PFSK-1 (cell line): ENCODE measurements around the gene TDO2.

Experiments
- FOXP2 ChIP-seq: optimal IDR thresholded peaks from 2 replicates; pipeline ENCODE3; 2011; ENCODE audit warnings: borderline replicate concordance, control low read depth, inconsistent platforms; ENCODE audit not compliant: insufficient read depth; ENCODE audit errors: extremely low read length, extremely low read depth
- POLR2AphosphoS5 ChIP-seq: IDR thresholded peaks from 2 replicates; pipeline ENCODE4 v1.6.1; 2012; ENCODE audit warnings: low read depth, mild to moderate bottlenecking, control low read depth, low read length, moderate library complexity
- SIN3A ChIP-seq: IDR thresholded peaks from 2 replicates; pipeline ENCODE4 v1.6.1; 2012; ENCODE audit warnings: mild to moderate bottlenecking, low read length, moderate library complexity, borderline replicate concordance; ENCODE audit not compliant: insufficient read depth
- TAF1 ChIP-seq: IDR thresholded peaks from 2 replicates; pipeline ENCODE4 v1.6.1; 2012; ENCODE audit warnings: low read length, control low read depth, borderline replicate concordance; ENCODE audit not compliant: insufficient read depth
- TF ChIP-seq, protein P1 (sequence below), 2 experiments: IDR thresholded peaks; 2 replicates each; pipeline versions ENCODE4 v1.6.1 to v1.8.0; 2011 to 2012; ENCODE audit warnings: low read depth in 2 of 2, low read length in 2 of 2, control low read depth in 1 of 2, inconsistent platforms in 1 of 2, mild to moderate bottlenecking in 1 of 2, moderate library complexity in 1 of 2; ENCODE audit not compliant: insufficient read depth in 1 of 2

DNA sequence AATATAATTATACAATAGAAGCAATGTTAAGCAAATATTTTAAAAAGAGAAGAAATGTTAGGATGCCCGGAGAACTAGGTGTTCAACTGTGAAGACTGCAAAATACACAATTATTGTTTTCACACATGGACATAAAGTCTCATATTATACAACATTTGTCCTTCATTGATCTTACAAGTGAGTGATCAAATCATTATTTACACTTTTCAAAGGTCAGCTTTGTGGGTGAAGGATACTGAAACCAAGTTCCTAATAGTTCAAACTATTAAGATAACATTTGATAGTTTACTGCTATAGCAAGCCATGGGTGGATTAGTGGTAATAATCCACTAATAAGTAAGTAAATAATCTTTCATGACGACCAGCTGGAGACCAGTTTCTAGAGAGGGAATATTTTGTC, 26.8 kb downstream of the TDO2 start:
- TF ChIP-seq POLR2AphosphoS5, result no peak
- TF ChIP-seq, protein P1, sequence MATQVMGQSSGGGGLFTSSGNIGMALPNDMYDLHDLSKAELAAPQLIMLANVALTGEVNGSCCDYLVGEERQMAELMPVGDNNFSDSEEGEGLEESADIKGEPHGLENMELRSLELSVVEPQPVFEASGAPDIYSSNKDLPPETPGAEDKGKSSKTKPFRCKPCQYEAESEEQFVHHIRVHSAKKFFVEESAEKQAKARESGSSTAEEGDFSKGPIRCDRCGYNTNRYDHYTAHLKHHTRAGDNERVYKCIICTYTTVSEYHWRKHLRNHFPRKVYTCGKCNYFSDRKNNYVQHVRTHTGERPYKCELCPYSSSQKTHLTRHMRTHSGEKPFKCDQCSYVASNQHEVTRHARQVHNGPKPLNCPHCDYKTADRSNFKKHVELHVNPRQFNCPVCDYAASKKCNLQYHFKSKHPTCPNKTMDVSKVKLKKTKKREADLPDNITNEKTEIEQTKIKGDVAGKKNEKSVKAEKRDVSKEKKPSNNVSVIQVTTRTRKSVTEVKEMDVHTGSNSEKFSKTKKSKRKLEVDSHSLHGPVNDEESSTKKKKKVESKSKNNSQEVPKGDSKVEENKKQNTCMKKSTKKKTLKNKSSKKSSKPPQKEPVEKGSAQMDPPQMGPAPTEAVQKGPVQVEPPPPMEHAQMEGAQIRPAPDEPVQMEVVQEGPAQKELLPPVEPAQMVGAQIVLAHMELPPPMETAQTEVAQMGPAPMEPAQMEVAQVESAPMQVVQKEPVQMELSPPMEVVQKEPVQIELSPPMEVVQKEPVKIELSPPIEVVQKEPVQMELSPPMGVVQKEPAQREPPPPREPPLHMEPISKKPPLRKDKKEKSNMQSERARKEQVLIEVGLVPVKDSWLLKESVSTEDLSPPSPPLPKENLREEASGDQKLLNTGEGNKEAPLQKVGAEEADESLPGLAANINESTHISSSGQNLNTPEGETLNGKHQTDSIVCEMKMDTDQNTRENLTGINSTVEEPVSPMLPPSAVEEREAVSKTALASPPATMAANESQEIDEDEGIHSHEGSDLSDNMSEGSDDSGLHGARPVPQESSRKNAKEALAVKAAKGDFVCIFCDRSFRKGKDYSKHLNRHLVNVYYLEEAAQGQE (IDR thresholded peaks at IDR 0.05; ENCODE audit: insufficient read depth in 1 of 2, low read depth in 2 of 2, low read length in 2 of 2), result no peak
- no peak for TF ChIP-seq TAF1
- no peak for TF ChIP-seq SIN3A
- TF ChIP-seq FOXP2, result no peak
